Ecto neural progenitor cell (in vitro differentiated cells): ENCODE measurements around the gene ZNF628.
"Not testable (repeated sequence)": the region's sequence is repeated elsewhere in the genome, so short reads cannot be mapped to it uniquely, and the experiment has no call there.

Source experiments
- DNase-seq: peaks from one replicate; pipeline ENCODE4 v3.0.0-alpha.2; 2018; ENCODE audit warnings: low spot score

ZNF628 gene

DNA sequence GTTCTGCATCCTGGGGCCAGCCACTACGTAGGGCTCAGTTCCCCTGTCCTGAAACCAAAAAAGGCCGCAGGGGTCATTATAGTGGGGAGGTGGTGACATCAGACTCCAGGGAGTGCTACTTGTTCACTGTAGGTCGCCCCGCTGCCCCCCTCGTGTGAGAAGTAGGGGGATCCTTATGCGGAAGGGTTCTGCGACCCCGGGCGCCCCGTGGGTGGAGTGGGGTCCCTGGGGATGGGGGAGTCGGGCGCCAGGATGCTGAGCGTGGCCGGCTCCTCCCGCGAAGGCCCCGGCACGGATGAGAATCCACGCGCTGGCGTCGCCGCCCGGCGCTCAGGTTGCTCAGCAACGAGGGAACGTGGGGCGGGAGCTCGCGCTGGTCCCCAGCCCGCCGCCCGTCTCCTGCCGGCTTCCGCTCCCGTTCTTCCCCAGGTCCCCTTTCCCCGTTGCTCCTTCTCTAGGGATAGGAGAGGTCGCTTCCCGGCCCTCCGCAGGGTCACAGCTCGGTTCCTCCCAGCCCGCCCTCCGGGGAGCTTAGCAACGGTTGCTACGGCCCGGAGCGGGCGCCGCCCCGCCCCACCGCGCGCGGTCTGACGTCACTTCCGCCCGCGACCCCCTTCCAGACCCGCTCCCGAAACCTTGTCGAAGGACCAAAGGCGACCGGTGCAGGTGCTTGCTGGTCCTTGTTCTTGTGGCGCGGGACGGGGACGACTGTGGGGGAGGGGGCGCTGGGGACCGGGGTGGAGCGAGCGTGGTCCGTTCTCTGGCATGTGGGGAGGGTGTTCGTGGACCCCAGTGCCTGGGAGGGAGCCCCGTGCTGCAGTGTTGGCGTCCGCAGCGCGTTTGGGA is 8.4 kb downstream of the ZNF628 start, which contains the start of gene NAT14:
Gene NAT14 (plus strand): TSS at position 596 of the 846 bp plus-strand sequence. CDS start 521 bp downstream, outside the sequence.
- DNase-seq = peak; percentile 94

DNA sequence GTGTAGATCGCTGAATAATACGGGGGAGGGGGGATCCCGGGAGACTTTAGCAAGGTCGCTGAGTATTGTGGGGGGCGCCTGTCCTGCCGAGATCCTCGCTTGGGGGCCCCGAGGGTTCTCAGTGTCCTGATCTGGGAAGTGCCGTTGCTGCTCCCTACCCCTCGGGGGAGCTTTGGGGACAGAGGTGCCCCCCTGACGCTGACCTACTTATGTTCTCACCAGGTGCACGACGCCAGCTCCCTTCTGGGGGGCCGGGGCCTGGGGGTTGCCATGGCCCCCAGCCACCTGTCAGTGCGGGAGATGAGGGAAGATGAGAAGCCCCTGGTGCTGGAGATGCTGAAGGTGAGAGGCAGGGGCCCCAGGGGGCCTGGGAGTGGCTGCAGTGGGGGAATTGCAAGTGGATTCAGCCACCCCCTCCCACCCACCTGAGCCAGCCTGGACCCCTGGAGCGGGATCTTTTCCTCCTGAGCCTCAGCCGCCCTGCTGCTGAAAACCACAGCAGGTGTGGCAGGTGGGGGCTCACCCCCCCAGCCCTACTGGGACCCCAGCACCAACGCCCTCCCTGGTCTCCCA is 9.1 kb downstream of the ZNF628 start:
- DNase-seq = peak; percentile 50

DNA sequence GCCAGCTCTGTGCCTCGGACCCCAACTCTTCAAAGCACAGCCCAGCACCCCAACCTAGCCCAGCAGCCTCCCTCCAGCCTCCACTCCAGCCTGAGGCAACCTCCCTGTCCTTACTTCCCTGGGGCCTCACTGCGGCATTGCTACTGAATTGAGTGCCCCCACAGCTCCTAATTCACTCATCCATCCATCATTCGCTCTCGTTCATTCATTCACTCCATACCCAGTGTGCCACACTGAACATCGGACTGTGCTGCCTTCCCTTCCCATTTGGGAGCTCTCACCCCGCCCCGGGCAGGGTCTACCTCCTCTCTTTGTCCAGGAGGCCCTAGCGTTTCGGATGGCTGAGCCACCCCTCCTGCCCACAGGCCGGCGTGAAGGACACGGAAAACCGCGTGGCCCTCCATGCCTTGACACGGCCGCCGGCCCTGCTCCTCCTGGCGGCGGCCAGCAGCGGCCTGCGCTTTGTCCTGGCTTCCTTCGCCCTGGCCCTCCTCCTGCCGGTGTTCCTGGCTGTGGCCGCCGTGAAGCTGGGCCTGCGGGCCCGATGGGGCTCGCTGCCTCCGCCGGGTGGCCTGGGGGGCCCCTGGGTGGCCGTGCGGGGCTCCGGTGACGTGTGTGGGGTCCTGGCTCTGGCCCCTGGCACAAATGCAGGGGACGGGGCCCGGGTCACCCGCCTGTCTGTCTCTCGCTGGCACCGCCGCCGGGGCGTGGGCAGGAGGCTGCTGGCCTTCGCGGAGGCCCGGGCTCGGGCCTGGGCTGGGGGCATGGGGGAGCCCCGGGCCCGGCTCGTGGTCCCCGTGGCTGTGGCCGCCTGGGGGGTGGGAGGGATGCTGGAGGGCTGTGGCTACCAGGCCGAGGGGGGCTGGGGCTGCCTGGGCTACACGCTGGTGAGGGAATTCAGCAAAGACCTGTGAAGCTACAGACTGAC is 9.9 kb downstream of the ZNF628 start:
- DNase-seq = peak; percentile 54

DNA sequence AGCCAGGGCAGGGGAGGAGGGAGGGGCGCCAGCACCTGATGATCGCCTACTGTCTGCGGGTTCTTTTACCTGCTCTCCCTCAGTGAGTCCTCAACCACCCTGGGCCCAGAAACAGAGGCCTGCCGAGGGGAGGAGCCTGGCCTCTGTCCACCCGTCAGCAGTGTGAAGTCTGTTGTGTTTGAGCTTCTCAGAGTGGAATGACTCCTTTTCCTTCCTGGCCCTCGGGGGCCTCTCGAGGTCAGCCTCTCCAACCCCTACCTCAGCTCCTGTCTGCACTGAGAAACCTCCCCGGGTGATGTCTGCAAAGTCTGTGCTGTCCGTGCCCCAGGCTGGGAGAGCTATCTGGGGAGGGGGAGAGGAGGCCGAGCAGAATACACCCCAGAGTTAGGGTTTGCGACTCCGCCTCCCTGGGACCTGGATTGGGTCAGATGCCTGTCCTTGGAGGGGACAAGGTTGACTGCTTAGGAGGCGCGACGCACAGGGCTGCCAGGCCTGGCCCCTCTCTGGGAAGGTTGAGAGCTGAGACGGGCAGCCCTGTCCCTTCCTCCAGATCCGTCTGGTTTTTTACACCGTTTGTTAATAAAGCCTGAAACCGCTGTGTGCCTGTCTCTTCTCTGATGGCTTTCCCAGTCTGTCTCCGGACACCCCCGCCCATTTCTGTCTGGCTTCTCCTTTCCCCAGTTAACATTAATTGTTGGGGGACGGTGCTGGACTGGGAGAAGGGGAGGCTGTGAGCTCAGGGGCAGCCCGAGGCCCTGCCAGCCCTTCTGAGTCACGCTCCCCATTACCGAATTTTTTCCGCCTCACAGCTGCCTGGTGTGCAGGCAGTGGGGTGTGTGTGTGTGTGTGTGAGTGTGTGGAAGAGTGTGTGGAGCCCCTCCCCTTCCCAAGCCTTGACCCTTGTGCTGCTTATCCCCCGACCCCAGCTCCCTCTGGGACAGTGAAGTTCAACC is 10.8 kb downstream of the ZNF628 start:
- DNase-seq = no peak

DNA sequence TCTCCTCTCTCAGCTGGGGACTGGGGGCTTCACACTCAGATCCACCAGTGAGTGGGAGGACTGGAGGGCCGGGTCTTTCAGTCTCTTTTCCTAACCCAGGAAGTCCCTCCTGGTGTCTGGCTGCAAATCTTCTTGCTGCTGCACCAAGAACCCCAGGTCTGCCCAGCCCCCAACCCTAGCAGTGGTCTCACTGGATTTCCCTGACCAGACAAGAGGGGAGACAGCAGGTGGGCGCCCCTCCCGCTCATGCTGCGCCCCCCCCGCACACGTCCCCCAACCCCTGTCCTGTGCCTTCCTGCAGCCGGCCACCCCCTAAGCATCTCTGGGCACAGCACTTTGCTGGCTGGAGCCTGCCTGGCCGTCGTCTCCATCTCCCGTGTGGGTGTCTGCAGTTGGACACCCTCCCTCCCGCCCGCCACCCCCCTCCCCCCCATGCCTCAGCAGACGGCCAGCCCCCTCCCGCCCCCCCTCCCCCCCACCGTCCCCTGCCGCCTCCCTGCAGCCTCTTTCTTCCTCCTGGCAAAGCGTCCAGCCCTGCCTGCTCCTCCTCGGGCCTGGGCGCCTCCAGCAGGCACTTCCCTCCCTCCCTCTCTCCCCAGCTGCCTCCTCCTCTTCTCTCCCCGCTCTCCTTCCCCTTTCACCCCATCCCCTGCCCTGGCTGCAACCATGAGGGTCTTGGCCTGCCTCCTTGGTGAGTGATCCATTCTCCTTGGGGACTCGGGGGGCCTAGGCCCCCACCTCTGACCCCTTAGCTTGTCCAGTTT is 11.7 kb downstream of the ZNF628 start, which contains the start of gene SSC5D:
Gene SSC5D (plus strand): TSS at position 513 of the 764 bp plus-strand sequence. CDS start 154 bp downstream, at position 667.
- no peak for DNase-seq

DNA sequence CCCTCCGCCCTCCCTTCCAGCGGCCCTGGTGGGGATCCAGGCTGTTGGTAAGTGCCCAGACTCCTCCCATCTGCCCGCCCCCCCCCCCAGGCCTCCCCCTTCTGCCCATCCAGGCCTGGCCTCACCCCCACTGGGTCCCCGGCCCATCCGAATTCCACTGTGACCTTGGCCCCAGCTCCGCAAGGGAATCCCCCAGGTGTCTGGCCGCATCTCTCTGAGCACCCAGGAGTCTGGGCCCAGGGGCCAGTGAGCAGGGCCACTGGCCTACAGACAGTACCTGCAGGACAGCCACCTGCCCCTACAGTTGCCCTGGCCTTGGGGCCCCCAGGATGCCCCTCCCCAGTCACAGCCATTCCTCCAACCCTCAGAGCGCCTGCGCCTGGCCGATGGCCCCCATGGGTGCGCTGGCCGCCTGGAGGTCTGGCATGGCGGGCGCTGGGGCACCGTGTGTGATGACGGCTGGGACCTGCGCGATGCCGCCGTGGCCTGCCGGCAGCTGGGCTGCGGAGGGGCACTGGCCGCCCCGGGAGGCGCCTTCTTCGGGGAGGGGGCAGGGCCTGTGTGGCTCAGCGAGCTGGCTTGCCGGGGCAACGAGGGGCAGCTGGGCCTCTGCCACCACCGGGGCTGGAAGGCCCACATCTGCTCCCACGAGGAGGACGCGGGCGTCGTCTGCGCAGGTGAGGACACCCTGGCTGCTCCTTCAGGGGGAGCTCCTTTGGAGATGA is 12.7 kb downstream of the ZNF628 start:
- DNase-seq = no peak

DNA sequence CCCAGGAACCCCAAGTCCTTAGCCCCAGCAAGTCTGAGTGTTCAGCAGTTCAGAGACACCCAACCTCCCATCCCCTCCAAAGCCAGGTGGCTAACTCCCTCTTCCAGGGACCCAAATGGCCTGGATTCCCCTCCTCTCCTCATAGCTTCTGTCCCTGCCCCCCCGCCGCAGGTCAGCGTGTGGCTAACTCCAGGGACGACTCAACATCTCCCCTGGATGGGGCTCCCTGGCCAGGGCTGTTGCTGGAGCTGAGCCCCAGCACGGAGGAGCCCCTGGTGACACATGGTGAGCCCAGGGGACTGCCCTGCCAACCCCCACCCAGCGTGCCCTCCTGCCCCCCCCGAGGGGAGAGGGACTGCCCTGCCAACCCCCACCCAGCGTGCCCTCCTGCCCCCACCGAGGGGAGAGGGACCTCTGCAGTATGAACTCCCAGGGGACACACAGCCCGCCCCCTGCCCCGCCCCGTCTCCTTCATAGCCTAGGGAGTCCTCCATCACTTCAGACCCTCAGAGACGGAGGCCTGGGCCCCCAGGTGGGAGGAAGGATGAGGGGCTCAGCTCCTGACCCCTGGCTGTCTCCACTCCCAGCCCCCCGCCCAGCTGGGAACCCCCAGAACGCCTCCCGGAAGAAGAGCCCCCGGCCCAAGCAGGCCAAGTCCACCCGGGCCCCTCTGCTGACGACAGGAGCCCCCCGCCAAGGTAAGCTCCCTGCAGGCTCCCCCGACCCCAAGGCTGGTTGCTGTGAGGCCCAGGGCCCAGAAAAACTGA is 13.5 kb downstream of the ZNF628 start:
- DNase-seq = no peak

DNA sequence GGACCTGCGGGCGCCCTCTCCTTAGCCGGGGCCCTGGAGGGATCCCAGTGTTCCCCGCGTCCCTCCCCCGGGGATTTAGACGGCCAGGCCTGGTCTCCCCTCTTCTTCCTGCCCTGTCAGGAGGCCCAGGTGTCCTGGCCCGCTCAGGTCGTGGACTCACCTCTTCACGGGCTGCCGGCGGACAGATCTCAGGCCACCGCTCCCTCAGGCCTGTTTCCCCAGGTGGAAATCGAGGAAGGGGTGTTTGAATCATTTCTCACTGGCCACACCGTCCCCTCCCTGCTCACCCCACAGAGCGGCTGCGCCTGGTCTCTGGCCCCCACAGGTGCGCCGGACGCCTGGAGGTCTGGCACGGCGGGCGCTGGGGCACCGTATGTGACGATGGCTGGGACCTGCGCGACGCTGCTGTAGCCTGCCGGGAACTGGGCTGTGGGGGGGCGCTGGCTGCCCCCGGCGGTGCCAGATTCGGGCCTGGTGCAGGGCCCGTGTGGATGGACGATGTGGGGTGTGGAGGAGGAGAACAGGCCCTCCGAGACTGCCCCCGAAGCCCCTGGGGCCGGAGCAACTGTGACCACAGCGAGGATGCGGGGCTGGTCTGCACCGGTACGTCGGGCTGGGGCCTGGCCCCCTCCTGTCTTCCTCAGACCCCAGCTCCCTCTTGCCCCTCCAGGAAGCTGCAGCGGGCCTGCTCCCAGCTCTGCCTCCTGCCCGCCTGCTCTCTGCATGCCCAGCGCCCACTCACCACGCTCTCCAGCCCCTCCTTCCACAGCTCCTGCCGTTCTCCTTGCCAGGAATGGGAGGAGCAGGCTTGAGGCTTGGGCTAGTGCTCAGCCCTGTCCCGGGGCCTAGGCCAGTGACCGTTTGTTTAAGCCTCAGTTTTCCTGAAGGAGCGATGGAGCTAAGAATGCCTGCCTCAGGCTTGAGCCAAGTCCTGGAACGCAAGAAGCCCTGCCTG is 14.3 kb downstream of the ZNF628 start:
- DNase-seq = no peak

DNA sequence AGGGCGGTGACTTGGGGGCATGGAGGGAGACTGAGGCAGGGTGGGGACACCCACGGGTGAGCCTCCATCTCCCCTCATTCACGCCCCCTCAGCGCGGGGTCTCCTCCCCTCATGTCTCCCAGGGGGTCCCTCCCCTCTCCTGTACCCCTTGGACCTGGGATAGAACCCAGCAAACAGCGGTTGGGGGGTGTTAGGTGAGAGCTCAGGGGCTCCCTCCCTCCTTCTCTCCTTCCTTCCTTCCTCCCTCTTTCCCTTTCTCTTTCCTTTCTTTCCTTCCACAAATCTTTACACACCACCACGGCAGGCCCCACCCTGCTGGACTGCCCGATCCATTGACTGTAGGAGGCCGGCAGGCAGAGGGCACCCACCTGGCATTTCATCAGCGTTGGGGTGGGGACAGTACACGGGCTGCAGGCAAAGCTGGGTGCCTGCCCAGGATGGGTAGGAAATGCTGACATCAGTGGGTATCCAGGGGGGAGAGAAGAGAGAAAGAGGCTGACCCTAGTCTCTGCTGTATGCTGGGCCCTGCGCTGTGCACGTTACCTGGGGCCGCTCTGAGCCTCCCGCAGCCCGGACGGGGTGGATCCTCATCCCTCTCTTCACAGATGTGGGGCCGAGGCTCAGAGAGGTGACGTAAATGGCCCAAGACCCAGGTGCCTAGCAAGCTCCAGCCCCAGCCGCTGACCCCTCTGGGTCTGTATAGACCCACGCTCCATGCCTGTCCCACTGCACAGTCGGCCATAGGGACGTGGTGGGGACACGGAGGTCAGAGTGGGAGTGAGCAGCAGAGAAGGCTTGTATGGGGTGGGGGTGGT is 15.3 kb downstream of the ZNF628 start:
- DNase-seq = no peak

DNA sequence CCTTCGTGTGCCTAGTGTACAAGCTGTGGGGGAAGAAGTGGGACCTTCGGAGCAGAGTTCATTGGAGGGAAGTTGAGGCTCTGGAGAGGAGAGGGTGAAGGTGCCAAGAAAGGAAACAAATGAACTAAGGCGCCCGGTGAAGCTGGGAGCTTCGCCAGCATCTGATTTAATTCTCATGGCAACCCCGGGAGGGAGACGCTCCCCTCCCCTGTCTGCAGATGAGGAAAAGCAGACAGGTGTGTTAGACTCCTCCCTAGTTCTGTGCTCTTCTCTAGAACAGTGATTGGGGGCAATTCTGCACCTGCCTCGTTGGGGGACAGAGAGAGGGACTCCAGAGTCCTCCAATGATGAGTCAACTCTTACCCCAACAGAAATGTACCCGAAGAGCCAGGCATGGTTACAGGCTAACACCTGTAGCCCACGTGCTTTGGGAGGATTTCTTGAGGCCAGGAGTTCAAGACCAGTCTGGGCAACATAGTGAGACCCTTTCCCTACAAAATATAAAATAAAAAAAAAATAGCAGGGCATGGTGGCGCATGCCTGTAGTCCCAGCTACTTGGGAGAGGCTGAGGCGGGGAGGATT is 16.0 kb downstream of the ZNF628 start:
- no peak for DNase-seq

DNA sequence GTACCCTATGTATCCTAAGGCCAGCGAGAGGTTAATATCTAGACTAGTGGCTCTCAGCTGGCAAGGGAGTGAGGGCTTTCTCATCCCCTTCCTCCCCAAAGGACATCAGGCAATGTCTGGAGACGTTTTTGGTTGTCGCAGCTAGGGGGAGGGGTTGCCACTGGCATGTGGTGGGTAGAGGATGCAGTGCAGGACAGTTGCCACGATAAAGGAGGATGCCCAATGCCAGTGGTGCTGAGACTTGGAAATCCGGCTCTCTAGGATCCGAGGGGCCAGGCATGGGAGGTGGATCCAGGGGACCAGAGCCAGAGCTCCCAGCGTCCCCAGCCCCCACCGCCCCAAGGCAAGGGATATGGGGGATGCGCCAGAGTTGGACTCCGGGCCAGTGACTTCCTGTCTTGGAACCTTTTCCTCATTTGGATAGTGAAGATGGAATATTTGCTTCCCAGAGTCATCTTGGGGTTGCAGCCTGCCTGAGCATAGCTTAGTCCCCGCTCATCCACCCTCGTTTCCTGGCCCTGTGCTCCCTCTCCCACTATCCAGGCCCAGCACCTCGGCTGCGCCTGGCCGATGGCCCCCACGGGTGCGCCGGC is 16.7 kb downstream of the ZNF628 start:
- DNase-seq = no peak

DNA sequence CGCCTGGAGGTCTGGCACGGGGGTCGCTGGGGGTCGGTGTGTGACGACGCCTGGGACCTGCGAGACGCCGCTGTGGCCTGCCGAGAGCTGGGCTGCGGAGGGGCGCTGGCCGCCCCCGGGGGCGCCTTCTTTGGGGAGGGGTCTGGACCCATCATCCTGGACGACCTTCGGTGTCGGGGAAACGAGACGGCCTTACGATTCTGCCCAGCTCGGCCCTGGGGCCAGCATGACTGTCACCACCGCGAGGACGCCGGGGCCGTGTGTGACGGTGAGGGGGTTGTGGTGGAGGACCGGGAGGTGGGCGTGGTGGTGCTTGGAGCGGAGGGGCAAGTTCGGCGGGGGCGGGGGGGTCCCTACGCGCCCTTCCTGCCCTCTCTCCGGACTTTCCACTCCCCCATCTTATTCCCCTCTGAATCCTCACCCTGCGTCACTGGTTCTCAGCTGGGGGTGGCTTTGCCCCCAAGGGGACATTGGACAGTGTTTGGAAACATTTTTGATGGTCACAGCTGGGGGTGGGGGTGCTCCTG is 17.3 kb downstream of the ZNF628 start:
- no peak for DNase-seq

DNA sequence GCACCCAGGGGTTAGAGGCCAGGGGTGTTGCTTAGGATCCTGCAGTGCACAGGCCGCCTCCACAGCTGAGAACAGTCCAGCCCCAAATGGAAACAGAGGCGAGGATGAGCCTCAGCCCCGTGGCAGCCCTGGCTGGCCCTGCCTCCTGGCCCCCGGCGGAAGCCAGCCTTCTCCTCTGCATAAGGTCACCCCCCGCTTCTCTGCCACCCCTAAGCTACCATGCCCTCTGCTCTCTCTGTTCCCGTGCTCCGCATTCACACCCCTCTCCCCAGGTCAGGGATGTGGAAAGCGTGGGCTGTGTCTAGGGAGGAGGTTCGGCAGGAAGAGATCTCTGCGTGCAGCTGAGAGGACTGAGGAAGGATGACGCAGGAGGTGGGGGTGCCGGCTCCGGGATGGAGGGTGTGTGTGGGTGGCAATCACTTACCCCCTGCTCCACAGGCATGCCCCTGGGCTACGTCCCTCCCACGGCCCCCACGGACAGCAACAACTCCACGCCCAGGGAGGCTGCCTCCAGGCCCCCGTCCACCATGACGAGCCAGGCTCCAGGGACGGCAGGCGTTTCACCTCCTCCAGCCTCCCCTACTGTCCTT is 17.9 kb downstream of the ZNF628 start:
- DNase-seq = no peak

DNA sequence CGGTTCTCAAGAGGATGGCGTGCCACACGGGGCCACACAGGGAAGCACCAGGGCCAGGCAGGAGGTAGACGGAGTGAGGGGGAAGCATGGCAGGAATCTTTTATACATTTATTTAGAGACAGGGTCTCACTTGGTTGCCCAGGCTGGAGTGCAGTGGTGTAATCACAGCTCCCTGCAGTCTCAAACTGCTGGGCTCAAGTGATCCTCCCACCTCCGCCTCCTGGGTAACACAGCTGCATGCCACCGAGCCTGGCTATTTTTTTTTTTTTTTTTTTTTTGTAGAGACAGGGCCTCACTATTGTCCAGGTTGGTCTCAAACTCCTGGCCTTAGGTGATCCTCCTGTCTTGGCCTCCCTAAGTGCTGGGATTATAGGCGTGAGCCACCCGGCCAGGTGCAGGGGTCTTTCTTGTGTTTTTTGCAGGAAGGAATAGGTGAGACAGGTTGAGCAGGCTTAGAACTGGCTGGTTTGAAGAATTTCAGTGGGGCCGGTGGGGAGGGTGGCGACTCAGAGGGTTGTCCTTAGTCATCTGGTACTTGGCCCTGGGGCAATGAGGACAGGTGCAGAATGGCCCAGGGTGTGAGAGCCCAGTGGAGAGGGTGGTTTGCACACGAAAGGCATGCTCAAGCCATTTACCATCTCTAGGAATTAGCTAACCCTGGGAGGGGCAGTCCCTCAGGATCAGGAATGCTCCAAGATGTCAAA is 19.4 kb downstream of the ZNF628 start:
- no peak for DNase-seq

DNA sequence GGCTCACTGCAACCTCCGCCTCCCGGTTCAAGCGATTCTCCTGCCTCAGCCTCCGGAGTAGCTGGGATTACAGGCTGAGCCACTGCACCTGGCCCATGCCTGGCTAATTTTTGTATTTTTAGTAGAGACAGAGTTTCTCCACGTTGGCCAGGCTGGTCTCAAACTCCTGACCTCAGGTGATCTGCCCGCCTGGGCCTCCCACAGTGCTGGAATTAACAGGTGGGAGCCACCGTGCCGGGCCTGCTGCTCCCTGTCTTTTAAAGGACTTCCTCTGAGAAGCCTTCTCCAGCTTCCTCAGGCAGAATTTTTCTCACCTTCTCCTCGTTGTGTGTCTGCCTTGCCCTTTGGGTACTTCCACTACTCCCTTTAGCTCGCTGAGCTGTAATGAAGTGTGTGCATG is 20.4 kb downstream of the ZNF628 start:
- DNase-seq = not testable (repeated sequence)
